MM.1S (cell line): ENCODE data around the gene DHCR7.

ENCODE experiments used
- CTCF ChIP-seq: fragments of 300-600 bp; sonication (generic); IDR thresholded peaks from 2 replicates; pipeline ENCODE4 v1.5.1; 2016; ENCODE audit warnings: antibody characterized with exemption, low read length, mixed read lengths
- EZH2 ChIP-seq: fragments of 300-600 bp; sonication (generic); optimal IDR thresholded peaks from 2 replicates; pipeline ENCODE3; 2017; ENCODE audit warnings: low read depth, mild to moderate bottlenecking, antibody characterized with exemption, low read length, mixed read lengths

GRCh38 chr11:71490731-71491390, 42.7 kb upstream of the DHCR7 start:
- TF ChIP-seq CTCF, result no peak
- TF ChIP-seq EZH2, result no peak
